HG02852 (cell line): Measurements from ENCODE around the gene TBC1D32.
"Not testable (repeated sequence)": the region's sequence is repeated elsewhere in the genome, so short reads cannot be mapped to it uniquely, and the experiment has no call there.

Experiments
- ATAC-seq: cut with Tn5 transposase; IDR thresholded peaks from one replicate; pipeline ENCODE4 v1.9.1; 2021; ENCODE audit warnings: mild to moderate bottlenecking, moderate library complexity; ENCODE audit not compliant: unreplicated experiment

TBC1D32 gene

DNA sequence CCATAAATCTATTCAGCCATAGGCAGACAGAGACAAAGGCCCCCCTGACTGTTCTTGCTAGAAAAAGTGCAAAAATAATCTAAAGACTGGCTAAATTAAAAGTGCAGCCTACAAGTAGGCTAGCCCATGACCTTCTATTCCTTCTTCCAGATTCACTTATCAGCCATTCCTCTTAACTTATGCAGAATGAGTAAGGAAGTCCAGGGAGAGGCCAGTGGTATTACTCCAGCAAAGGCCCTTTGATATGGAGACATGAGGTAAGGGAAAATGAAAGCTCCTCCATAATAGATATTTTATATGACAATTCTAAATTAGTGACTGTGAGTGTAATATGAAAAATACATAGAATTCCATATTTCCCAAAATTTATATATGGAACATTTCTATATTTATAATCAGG lies 199.4 kb downstream of the TBC1D32 start:
- no peak for ATAC-seq

- ATAC-seq = no peak
Observed at GRCh38 chr6:121124600-121124999, 209.7 kb downstream of the TBC1D32 start.

- no peak for ATAC-seq
Observed at GRCh38 chr6:121112356-121112755, 221.9 kb downstream of the TBC1D32 start.

DNA sequence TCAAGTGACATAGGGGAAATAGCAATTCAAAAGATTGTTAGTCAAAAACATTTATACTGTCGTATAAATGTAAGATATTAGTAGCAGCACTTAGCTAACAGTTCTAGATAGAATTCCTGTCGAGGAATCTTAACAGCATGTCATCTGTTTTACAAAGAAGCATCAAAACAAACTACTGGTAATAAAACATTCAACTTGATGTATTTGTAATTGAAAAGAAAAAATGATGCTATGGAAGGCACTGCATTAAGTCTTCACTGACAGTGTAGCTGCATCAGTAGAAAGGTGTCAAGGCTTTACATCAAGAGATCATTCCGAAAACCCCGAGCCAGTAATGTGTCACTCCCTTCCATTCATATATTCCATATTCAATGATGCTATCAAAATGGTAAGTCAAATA lies 223.5 kb downstream of the TBC1D32 start:
- ATAC-seq = no peak

- no peak for ATAC-seq
Observed at GRCh38 chr6:121106962-121107361, 227.3 kb downstream of the TBC1D32 start.

- no peak for ATAC-seq
Observed at GRCh38 chr6:121105461-121105860, 228.8 kb downstream of the TBC1D32 start.

DNA sequence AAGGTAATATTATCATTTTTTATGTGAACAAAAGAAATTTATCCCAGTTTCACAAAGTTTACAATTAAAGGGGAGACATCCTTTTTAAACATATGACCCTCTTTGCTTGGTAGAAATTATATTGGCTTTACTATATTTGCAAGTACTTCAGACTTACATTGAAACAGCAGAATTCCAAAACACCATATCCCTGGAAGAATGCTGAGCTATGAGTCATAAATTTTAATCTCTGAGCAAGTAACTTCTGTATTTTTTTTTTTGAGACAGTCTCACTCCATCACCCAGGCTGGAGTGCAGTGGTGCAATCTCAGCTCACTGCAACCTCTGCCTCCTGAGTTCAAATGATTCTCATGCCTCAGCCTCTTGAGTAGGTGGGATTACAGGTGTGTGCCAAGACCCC lies 240.4 kb downstream of the TBC1D32 start:
- no peak for ATAC-seq

GRCh38 chr6:121090492-121090891 lies 243.8 kb downstream of the TBC1D32 start:
- ATAC-seq = no peak

GRCh38 chr6:121086876-121087275 lies 247.4 kb downstream of the TBC1D32 start:
- no peak for ATAC-seq

GRCh38 chr6:121076119-121076518 lies 258.2 kb downstream of the TBC1D32 start:
- ATAC-seq = no peak

GRCh38 chr6:121068749-121069148 lies 265.5 kb downstream of the TBC1D32 start:
- ATAC-seq = not testable (repeated sequence)

GRCh38 chr6:121067381-121067780 lies 266.9 kb downstream of the TBC1D32 start:
- ATAC-seq = no peak

GRCh38 chr6:121064345-121064744 lies 269.9 kb downstream of the TBC1D32 start:
- no peak for ATAC-seq

GRCh38 chr6:121055572-121056163 lies 278.6 kb downstream of the TBC1D32 start:
- ATAC-seq = peak; percentile 87

DNA sequence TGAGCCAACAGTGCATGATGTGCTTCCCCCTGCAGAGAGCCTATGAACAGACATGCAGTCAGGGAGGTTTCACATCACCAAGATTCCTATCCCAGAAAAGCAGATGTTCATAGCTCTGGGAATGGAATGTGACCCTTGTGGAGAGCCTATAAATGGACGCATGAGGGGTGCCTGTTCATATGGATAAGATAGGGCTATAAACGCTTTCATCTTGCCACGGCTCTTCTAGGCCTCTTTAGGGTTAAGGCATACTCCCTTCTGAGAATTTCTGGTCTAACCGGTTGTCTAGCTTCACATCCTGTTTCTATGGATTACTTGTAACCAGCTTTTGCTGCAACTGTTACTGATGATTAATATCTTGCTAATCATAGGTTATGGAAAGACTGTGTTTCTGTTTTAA lies 285.7 kb downstream of the TBC1D32 start:
- ATAC-seq = not testable (repeated sequence)

DNA sequence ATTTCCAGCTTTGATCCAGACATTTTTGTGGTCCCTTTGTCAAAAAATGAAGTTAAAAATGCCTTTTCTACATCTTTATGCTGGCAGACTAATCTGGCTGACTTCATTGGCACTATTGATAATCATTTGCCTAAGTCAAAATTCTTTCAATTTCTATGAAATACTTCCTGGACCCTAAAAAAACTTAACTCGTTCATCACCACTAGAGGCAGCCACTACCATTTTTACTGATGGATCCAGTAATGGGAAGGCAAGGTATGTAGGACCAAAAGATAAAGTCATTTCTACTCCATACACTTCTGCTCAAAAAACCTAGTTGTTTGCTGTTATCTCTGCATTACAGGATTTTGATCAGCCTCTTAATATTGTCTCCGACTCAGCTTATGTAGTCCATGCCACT lies 289.4 kb downstream of the TBC1D32 start:
- not testable (repeated sequence) for ATAC-seq

DNA sequence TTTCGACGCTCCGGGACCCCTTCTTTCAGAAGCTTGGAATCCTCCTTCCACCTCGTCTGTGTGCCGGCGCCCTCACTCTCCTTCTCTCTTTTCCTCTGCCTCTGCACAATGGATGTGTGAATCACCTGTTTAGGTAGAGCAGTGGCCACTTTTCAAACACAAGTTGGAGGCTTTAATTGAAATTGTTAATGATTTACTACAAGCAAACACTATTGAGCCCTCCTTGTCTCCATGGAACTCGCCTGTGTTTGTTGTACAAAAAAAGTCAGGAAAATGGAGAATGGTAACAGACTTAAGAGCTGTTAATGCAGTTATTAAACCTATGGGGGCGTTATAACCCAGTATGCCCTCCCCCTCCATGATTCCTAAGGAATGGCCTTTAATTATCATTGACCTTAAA lies 290.6 kb downstream of the TBC1D32 start:
- not testable (repeated sequence) for ATAC-seq

DNA sequence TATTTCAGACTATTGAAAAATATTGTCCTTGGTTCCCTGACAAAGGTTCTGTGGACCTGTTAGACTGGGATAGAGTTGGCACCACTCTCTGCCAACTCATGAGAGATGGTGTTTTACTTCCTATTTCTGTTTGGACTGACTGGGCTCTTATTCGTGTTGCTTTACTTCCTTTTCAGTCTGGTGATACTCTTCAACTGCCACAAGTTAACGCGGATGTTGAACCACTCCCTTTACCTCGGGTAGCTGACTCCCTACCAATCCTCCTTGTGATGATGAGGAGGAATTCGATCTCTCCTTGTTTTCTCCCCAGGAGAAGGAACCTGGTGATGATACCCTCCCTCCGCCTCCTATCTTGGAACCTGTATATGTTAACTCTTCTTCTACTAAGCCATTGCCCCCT lies 291.1 kb downstream of the TBC1D32 start:
- ATAC-seq = not testable (repeated sequence)

- no peak for ATAC-seq
Observed at GRCh38 chr6:121042766-121043165, 291.5 kb downstream of the TBC1D32 start.

DNA sequence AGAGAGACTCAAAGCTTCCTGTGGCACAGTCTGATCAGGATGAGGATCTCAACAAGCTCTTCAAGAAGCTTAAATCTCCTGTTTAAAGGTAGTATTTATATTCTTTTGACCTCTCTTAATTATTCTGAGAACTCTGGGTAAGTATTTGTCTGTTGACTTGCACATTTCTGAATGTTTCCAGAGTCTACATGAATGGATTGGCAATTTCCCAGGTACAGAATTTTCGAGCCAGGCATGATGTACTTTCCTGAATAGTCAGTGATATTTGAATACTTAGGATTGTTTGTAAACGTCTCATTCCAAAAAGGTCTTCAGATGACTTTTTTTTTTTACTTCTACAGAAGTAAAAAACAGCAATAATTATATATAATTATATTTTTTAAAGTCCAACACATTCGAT lies 293.4 kb downstream of the TBC1D32 start:
- ATAC-seq = no peak

- ATAC-seq = no peak
Observed at GRCh38 chr6:121033091-121033490, 301.2 kb downstream of the TBC1D32 start.

DNA sequence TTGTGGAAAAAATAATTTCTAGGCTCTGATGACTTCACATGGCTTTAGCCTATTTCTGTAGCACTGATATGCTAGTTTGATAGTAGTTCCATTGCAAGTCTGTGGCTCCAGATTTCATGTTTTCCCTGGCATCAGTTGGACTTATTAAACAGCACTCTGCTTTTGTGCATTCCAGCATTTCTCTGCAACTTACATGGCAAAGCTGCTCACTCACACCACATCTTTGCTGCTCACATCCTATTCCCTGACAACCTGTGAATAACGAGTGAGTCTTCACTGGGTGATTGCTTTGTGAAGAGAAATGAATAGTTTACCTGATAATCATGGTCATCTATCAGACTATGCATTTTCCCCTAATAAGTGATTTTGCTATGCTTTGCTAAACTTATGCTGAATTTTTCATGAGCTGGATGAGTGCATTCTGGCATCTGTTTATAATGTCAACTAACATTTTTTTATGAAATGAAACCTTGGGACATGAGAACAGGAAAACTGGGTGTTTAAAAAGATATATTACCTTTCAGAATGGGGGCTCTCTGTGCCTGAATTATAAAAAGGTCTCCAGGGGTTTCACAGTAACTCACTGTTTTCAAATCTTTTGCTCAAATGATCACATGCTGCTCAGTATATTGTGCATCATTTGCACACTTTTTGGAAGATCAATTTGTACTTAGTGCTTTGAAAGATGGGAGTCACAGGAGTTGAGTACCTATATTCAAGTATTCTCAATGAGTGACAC lies 301.8 kb downstream of the TBC1D32 start:
- no peak for ATAC-seq
